ENCODE data around the gene TRNAU1AP.
"Not testable (repeated sequence)": the region's sequence is repeated elsewhere in the genome, so short reads cannot be mapped to it uniquely, and the experiment has no call there.

TRNAU1AP gene

GRCh38 chr1:28552758-28553663 is at the start of gene TRNAU1AP:
Gene TRNAU1AP, plus strand, starts transcription at chr1:28553085. Its CDS starts 26 bp downstream, at chr1:28553111.
- peak; percentile 93 to 95 for DNase-seq (ENCODE audit: low read depth in 2 of 2)

GRCh38 chr1:28503117-28503516 is 49.8 kb upstream of the TRNAU1AP start:
- no peak for DNase-seq (ENCODE audit: low read depth in 2 of 2)

- peak; percentile 85 to 87 for DNase-seq (ENCODE audit: low read depth in 2 of 2)
Measured at GRCh38 chr1:28505406-28506187, 47.3 kb upstream of the TRNAU1AP start, which contains the start of gene RCC1. Gene RCC1, plus strand, starts transcription at chr1:28506043. Its CDS starts 23,824 bp downstream, at chr1:28529867.

- no peak for DNase-seq (ENCODE audit: low read depth in 2 of 2)
Measured at GRCh38 chr1:28506907-28507246, 46.0 kb upstream of the TRNAU1AP start.

GRCh38 chr1:28507247-28507645 is 45.6 kb upstream of the TRNAU1AP start:
- no peak for DNase-seq (ENCODE audit: low read depth in 2 of 2)

GRCh38 chr1:28507646-28508434 is 45.0 kb upstream of the TRNAU1AP start:
- DNase-seq (ENCODE audit: low read depth in 2 of 2), result no peak

- DNase-seq (ENCODE audit: low read depth in 2 of 2), result no peak
Measured at GRCh38 chr1:28508435-28508754, 44.5 kb upstream of the TRNAU1AP start.

GRCh38 chr1:28509705-28510272 is 43.1 kb upstream of the TRNAU1AP start:
- DNase-seq (ENCODE audit: low read depth in 2 of 2), result no peak

- DNase-seq (ENCODE audit: low read depth in 2 of 2), result no peak
Measured at GRCh38 chr1:28510273-28510969, 42.5 kb upstream of the TRNAU1AP start.

- no peak for DNase-seq (ENCODE audit: low read depth in 2 of 2)
Measured at GRCh38 chr1:28510970-28511440, 41.9 kb upstream of the TRNAU1AP start.

- no peak for DNase-seq (ENCODE audit: low read depth in 2 of 2)
Measured at GRCh38 chr1:28512058-28512611, 40.8 kb upstream of the TRNAU1AP start.

- DNase-seq (ENCODE audit: low read depth in 2 of 2), result not testable (repeated sequence)
Measured at GRCh38 chr1:28514445-28514933, 38.4 kb upstream of the TRNAU1AP start.

GRCh38 chr1:28516518-28516956 is 36.3 kb upstream of the TRNAU1AP start:
- no peak for DNase-seq (ENCODE audit: low read depth in 2 of 2)

- DNase-seq (ENCODE audit: low read depth in 2 of 2), result no peak
Measured at GRCh38 chr1:28517649-28517999, 35.3 kb upstream of the TRNAU1AP start.

- DNase-seq (ENCODE audit: low read depth in 2 of 2), result peak; percentile 76 to 84
Measured at GRCh38 chr1:28518000-28518744, 34.7 kb upstream of the TRNAU1AP start.

GRCh38 chr1:28518745-28519341 is 34.0 kb upstream of the TRNAU1AP start:
- no peak for DNase-seq (ENCODE audit: low read depth in 2 of 2)

- no peak for DNase-seq (ENCODE audit: low read depth in 2 of 2)
Measured at GRCh38 chr1:28519946-28520725, 32.7 kb upstream of the TRNAU1AP start.

GRCh38 chr1:28520796-28521195 is 32.1 kb upstream of the TRNAU1AP start:
- DNase-seq (ENCODE audit: low read depth in 2 of 2), result not testable (repeated sequence)

All from stimulated activated CD8-positive, alpha-beta memory T cell treated with anti-CD3 and anti-CD28 coated beads, Interleukin-7, amount 100 ng/mL, for 1 hour (primary cell).